HG03139 (cell line): ENCODE measurements around the gene SLC25A47.
"Not testable (repeated sequence)": the region's sequence is repeated elsewhere in the genome, so short reads cannot be mapped to it uniquely, and the experiment has no call there.

ENCODE experiments used
- ATAC-seq: cut with Tn5 transposase; IDR thresholded peaks from one replicate; pipeline ENCODE4 v1.9.1; 2021; ENCODE audit not compliant: unreplicated experiment

The SLC25A47 gene

GRCh38 chr14:100323121-100323941 is at the start of gene SLC25A47:
Gene SLC25A47 (plus strand): TSS chr14:100323339. CDS start chr14:100323415, 76 bp downstream.
- ATAC-seq, result no peak

- ATAC-seq, result no peak
These were observed 48.9 kb upstream of the SLC25A47 start for GRCh38 chr14:100274250-100274649.

- ATAC-seq, result no peak
These were observed 47.9 kb upstream of the SLC25A47 start for GRCh38 chr14:100275214-100275613.

GRCh38 chr14:100278702-100279101 is 44.4 kb upstream of the SLC25A47 start:
- no peak for ATAC-seq

GRCh38 chr14:100279133-100279532 is 44.0 kb upstream of the SLC25A47 start:
- no peak for ATAC-seq

- no peak for ATAC-seq
These were observed 43.6 kb upstream of the SLC25A47 start for GRCh38 chr14:100279563-100279962.

GRCh38 chr14:100281286-100282082 is 41.7 kb upstream of the SLC25A47 start:
- no peak for ATAC-seq

- ATAC-seq, result no peak
These were observed 41.1 kb upstream of the SLC25A47 start for GRCh38 chr14:100282083-100282350.

- no peak for ATAC-seq
These were observed 40.2 kb upstream of the SLC25A47 start for GRCh38 chr14:100282766-100283419.

- ATAC-seq, result not testable (repeated sequence)
These were observed 39.7 kb upstream of the SLC25A47 start for GRCh38 chr14:100283436-100283835.

- no peak for ATAC-seq
These were observed 38.9 kb upstream of the SLC25A47 start for GRCh38 chr14:100283984-100284881.

- peak; percentile 79 for ATAC-seq
These were observed 37.9 kb upstream of the SLC25A47 start for GRCh38 chr14:100285021-100285912.

GRCh38 chr14:100285913-100286400 is 37.2 kb upstream of the SLC25A47 start:
- ATAC-seq, result no peak

GRCh38 chr14:100286484-100287191 is 36.5 kb upstream of the SLC25A47 start:
- ATAC-seq, result no peak

GRCh38 chr14:100287202-100287997 is 35.7 kb upstream of the SLC25A47 start:
- ATAC-seq, result no peak

GRCh38 chr14:100287998-100288295 is 35.2 kb upstream of the SLC25A47 start:
- ATAC-seq, result not testable (repeated sequence)

- no peak for ATAC-seq
These were observed 34.6 kb upstream of the SLC25A47 start for GRCh38 chr14:100288382-100289185.
